ENCODE results near the gene SWSAP1.

- TF ChIP-seq CTCF (IDR thresholded peaks at IDR 0.05 in 2 of 3, conservative IDR thresholded peaks at IDR 0.05 in 1 of 3; ENCODE audit: borderline replicate concordance in 1 of 3, insufficient read depth in 1 of 3, low read depth in 2 of 3, low read length in 2 of 3): no peak
- TF ChIP-seq POLR2AphosphoS5 (IDR thresholded peaks at IDR 0.05; ENCODE audit: low read depth, low read length): no peak
- no peak for TF ChIP-seq YY1 (IDR thresholded peaks at IDR 0.05; ENCODE audit: extremely low read depth, insufficient replicate concordance, low read depth, low read length)
Observed at GRCh38 chr19:11345122-11345803, 29.2 kb upstream of the SWSAP1 start.
